HG03064 (cell line): Measurements from ENCODE around the gene MOB3A.
"Not testable (repeated sequence)": the region's sequence is repeated elsewhere in the genome, so short reads cannot be mapped to it uniquely, and the experiment has no call there.

Source experiments
- ATAC-seq: cut with Tn5 transposase; IDR thresholded peaks from one replicate; pipeline ENCODE4 v1.9.1; 2021; ENCODE audit warnings: low read depth; ENCODE audit not compliant: unreplicated experiment

Gene MOB3A

GRCh38 chr19:2037651-2038255 is 58.4 kb downstream of the MOB3A start:
- no peak for ATAC-seq

- no peak for ATAC-seq
Observed at GRCh38 chr19:2036424-2036823, 59.7 kb downstream of the MOB3A start.

GRCh38 chr19:2035590-2035991 is 60.5 kb downstream of the MOB3A start:
- no peak for ATAC-seq

GRCh38 chr19:2034729-2035589 is 61.2 kb downstream of the MOB3A start:
- ATAC-seq = no peak

- ATAC-seq = not testable (repeated sequence)
Observed at GRCh38 chr19:2034253-2034652, 61.9 kb downstream of the MOB3A start.

- no peak for ATAC-seq
Observed at GRCh38 chr19:2033825-2034159, 62.3 kb downstream of the MOB3A start.

GRCh38 chr19:2033115-2033824 is 62.9 kb downstream of the MOB3A start:
- no peak for ATAC-seq

GRCh38 chr19:2032296-2032941 is 63.7 kb downstream of the MOB3A start:
- no peak for ATAC-seq

- no peak for ATAC-seq
Observed at GRCh38 chr19:2027361-2027760, 68.8 kb downstream of the MOB3A start.

- no peak for ATAC-seq
Observed at GRCh38 chr19:2026770-2027169, 69.4 kb downstream of the MOB3A start.

GRCh38 chr19:2022289-2022688 is 73.8 kb downstream of the MOB3A start:
- ATAC-seq = no peak

GRCh38 chr19:2021453-2022140 is 74.5 kb downstream of the MOB3A start:
- no peak for ATAC-seq
